PC-9 (cell line): ENCODE measurements around the gene BTRC. TPM values are rescaled to one million over a fixed set of nuclear protein-coding genes. Genes with fewer than 3 reads are reported as not detected.

Experiments used
- BruUV-seq: library from RNA; stranded (reverse); fragments of 400-500 nt; replicated peaks from 2 replicates; lab custom pipeline; 2021; lab: Mats Ljungman, UMichigan
- CTCF ChIA-PET: fragments of 300-600 bp; sonication (Branson Sonifier 250); formaldehyde crosslinking; loops from one replicate; lab custom pipeline; 2022; ENCODE audit warnings: antibody characterized with exemption; lab: Charles Lee
- POLR2A ChIA-PET: fragments of 300-600 bp; sonication (Branson Sonifier 250); formaldehyde crosslinking; loops from one replicate; lab custom pipeline; 2022; ENCODE audit warnings: antibody characterized with exemption; ENCODE audit not compliant: unreplicated experiment; lab: Charles Lee
- DNase-seq, 2 experiments: peaks; one replicate each; pipeline versions ENCODE4 v3.0.0 to v3.0.0-alpha.2; 2015 to 2022; ENCODE audit warnings: mixed read lengths in 1 of 2
- H2AFZ ChIP-seq: fragments of 200-600 bp; sonication (generic); 2 replicates; pipeline ENCODE4 v1.8.1; 2017; ENCODE audit warnings: antibody characterized with exemption
- H3F3A ChIP-seq: fragments of 200-600 bp; sonication (generic); 2 replicates; pipeline ENCODE4 v1.8.1; 2017; ENCODE audit warnings: antibody characterized with exemption, mild to moderate bottlenecking, low read depth; ENCODE audit not compliant: insufficient read depth
- H3K27ac ChIP-seq: fragments of 200-600 bp; sonication (generic); 2 replicates; pipeline ENCODE4 v1.6.1; 2016; ENCODE audit warnings: mixed run types
- H3K27me3 ChIP-seq: fragments of 200-600 bp; sonication (generic); 2 replicates; pipeline ENCODE4 v1.6.1; 2016; ENCODE audit warnings: low read depth, mixed run types; ENCODE audit not compliant: insufficient read depth
- H3K36me3 ChIP-seq: fragments of 200-600 bp; sonication (generic); 2 replicates; pipeline ENCODE4 v1.6.1; 2016; ENCODE audit warnings: low read depth, mixed run types
- H3K4me1 ChIP-seq: fragments of 200-600 bp; sonication (generic); replicated peaks from 2 replicates; pipeline ENCODE4 v1.6.1; 2016; ENCODE audit warnings: mixed run types; ENCODE audit not compliant: insufficient read depth
- H3K4me2 ChIP-seq: fragments of 200-600 bp; sonication (generic); 2 replicates; pipeline ENCODE4 v1.6.1; 2017; ENCODE audit warnings: mixed run types
- H3K4me3 ChIP-seq: fragments of 200-600 bp; sonication (generic); 2 replicates; pipeline ENCODE4 v1.6.1; 2016; ENCODE audit warnings: mixed run types
- H3K79me2 ChIP-seq: fragments of 200-600 bp; sonication (generic); 2 replicates; pipeline ENCODE4 v1.6.1; 2017; ENCODE audit warnings: low read depth, mixed run types
- H3K9me2 ChIP-seq: fragments of 200-600 bp; sonication (generic); 2 replicates; pipeline ENCODE4 v1.8.1; 2017; ENCODE audit warnings: mild to moderate bottlenecking; ENCODE audit not compliant: insufficient read depth
- H3K9me3 ChIP-seq: fragments of 200-600 bp; sonication (generic); 2 replicates; pipeline ENCODE4 v1.8.1; 2016; ENCODE audit warnings: low read depth; ENCODE audit not compliant: insufficient read depth
- H4K20me1 ChIP-seq: fragments of 200-600 bp; sonication (generic); 2 replicates; pipeline ENCODE4 v1.8.1; 2017; ENCODE audit not compliant: insufficient read depth
- CTCF ChIP-seq: fragments of 200-600 bp; sonication (generic); conservative IDR thresholded peaks from 2 replicates; pipeline ENCODE4 v1.6.1; 2017; ENCODE audit warnings: mixed run types, antibody characterized with exemption, mild to moderate bottlenecking, moderate library complexity
- EZH2 ChIP-seq: fragments of 200-600 bp; sonication (generic); IDR thresholded peaks from 2 replicates; pipeline ENCODE4 v1.8.0; 2017; ENCODE audit warnings: antibody characterized with exemption, low read depth
- intact Hi-C: fragments of 100-400 bp; cut with micrococcal nuclease; formaldehyde crosslinking; loops from one replicate; pipeline ENCODE4 v1.10.0; 2022; ENCODE audit not compliant: unreplicated experiment
- total RNA-seq: library from RNA; stranded (reverse); gene quantifications from 2 replicates; pipeline ENCODE4 v1.2.3, GENCODE V29; 2021

Gene BTRC
- total RNA-seq, 1 experiment from 2014 or later, result 15.6 TPM

- CTCF ChIA-PET, result interaction anchor here (0.6 to 0.7 kb wide), 2 partner anchors 280 to 1062 kb away, joined by 3 to 4 read pairs; no protein-coding TSS in a partner anchor
- Histone ChIP-seq H4K20me1 (no peaks in the 10 kb centered on the region), H3K27me3 (no peaks in the 10 kb centered on the region), H3K4me2 (no peak overlapping the region), H3K79me2 (no peaks in the 10 kb centered on the region), H3K9me2 (no peaks in the 10 kb centered on the region), H3K9me3 (no peaks in the 10 kb centered on the region), H3K4me3 (no peak overlapping the region), H3K4me1 (no peaks in the 10 kb centered on the region), H2AFZ (no peak overlapping the region), H3K36me3 (no peaks in the 10 kb centered on the region), H3K27ac (no peak overlapping the region), H3F3A (no peaks in the 10 kb centered on the region)
- intact Hi-C loops, result loop anchor here (10.0 kb wide), 1 partner anchor 331 kb away; the partner anchor contains the start of gene NPM3
- no peak for TF ChIP-seq EZH2
- TF ChIP-seq CTCF, result no peak
- POLR2A ChIA-PET, result no interaction called here
- no TSS peak for BruUV-seq
- no peak for DNase-seq
These were observed 99.4 kb downstream of the BTRC start for GRCh38 chr10:101453318-101453717.

GRCh38 chr10:101453791-101454718 is 100.1 kb downstream of the BTRC start:
- H3K9me2 ChIP-seq, result no peaks in the 10 kb centered on the region
- no peaks in the 10 kb centered on the region for H3K79me2 ChIP-seq
- H3K36me3 ChIP-seq, result no peaks in the 10 kb centered on the region
- H3K4me2 ChIP-seq, result no peak overlapping the region
- H3K9me3 ChIP-seq, result no peaks in the 10 kb centered on the region
- no peaks in the 10 kb centered on the region for H3K4me1 ChIP-seq
- H3K4me3 ChIP-seq, result no peak overlapping the region
- H2AFZ ChIP-seq, result no peak overlapping the region
- TF ChIP-seq CTCF (no peak), EZH2 (no peak)
- H4K20me1 ChIP-seq, result no peaks in the 10 kb centered on the region
- no peaks in the 10 kb centered on the region for H3F3A ChIP-seq
- intact Hi-C loops, result loop anchor here (10.0 kb wide), 1 partner anchor 331 kb away; the partner anchor contains the start of gene NPM3
- no peak overlapping the region for H3K27ac ChIP-seq
- ChIA-PET CTCF (interaction anchor here (0.7 kb wide), 1 partner anchor 279 kb away, joined by 4 read pairs; no protein-coding TSS in a partner anchor), POLR2A (no interaction called here)
- no peak for DNase-seq
- no peaks in the 10 kb centered on the region for H3K27me3 ChIP-seq
- no TSS peak for BruUV-seq

GRCh38 chr10:101458869-101459268 is 104.9 kb downstream of the BTRC start:
- BruUV-seq, result no TSS peak
- CTCF ChIA-PET, result no interaction called here
- TF ChIP-seq CTCF, result no peak
- no peak for TF ChIP-seq EZH2

More at GRCh38 chr10:101458869-101459268, 104.9 kb downstream of the BTRC start:
- Histone ChIP-seq H2AFZ (no peak overlapping the region), H3K27me3 (no peaks in the 10 kb centered on the region), H3K27ac (no peak overlapping the region), H3K9me2 (no peaks in the 10 kb centered on the region), H3K36me3 (no peaks in the 10 kb centered on the region), H3K79me2 (no peaks in the 10 kb centered on the region), H3K9me3 (no peaks in the 10 kb centered on the region), H4K20me1 (no peaks in the 10 kb centered on the region), H3F3A (no peaks in the 10 kb centered on the region), H3K4me2 (no peak overlapping the region), H3K4me3 (no peak overlapping the region), H3K4me1 (no peaks in the 10 kb centered on the region)
- POLR2A ChIA-PET, result no interaction called here
- intact Hi-C loops, result loop anchor here (10.0 kb wide), 1 partner anchor 326 kb away; the partner anchor contains the start of gene NPM3
- DNase-seq, result no peak
